Activated CD8-positive, alpha-beta memory T cell treated with anti-CD3 and anti-CD28 coated beads for 1 hour (primary cell): ENCODE measurements around the gene IFIT1.
"Not testable (repeated sequence)": the region's sequence is repeated elsewhere in the genome, so short reads cannot be mapped to it uniquely, and the experiment has no call there.

Source experiments
- DNase-seq, 2 donors: peaks; one replicate each; pipeline ENCODE4 v3.0.0-alpha.2; 2020; ENCODE audit warnings: low read depth in 1 of 2; ENCODE audit errors: extremely low read depth in 1 of 2

The IFIT1 gene

GRCh38 chr10:89427629-89428028, 35.2 kb downstream of the IFIT1 start:
- DNase-seq, result no peak

GRCh38 chr10:89428877-89429276, 36.5 kb downstream of the IFIT1 start:
- DNase-seq, result no peak

GRCh38 chr10:89431977-89432376, 39.6 kb downstream of the IFIT1 start:
- DNase-seq, result no peak

- no peak for DNase-seq
These were observed 46.1 kb downstream of the IFIT1 start for GRCh38 chr10:89438525-89438924.

GRCh38 chr10:89440226-89441009, 48.0 kb downstream of the IFIT1 start:
- DNase-seq, result no peak

GRCh38 chr10:89442289-89442688, 49.9 kb downstream of the IFIT1 start:
- no peak for DNase-seq

- DNase-seq, result not testable (repeated sequence)
These were observed 52.4 kb downstream of the IFIT1 start for GRCh38 chr10:89444819-89445218.

GRCh38 chr10:89450901-89451300, 58.5 kb downstream of the IFIT1 start:
- DNase-seq, result no peak

GRCh38 chr10:89452193-89452592, 59.8 kb downstream of the IFIT1 start:
- no peak for DNase-seq

GRCh38 chr10:89454561-89455347, 62.3 kb downstream of the IFIT1 start:
- no peak for DNase-seq
